ENCODE data around the gene ZNFX1.
A peak's percentile ranks its signal among the peaks of the same experiment; 100 is the strongest.
"Not testable (repeated sequence)": the region's sequence is repeated elsewhere in the genome, so short reads cannot be mapped to it uniquely, and the experiment has no call there.

Gene ZNFX1

GRCh38 chr20:49278036-49278817, at the start of gene ZNFX1:
Gene ZNFX1, minus strand, starts transcription at chr20:49278057. Its CDS starts 2,218 bp downstream, at chr20:49275839.
- FAIRE-seq, result no peak

- no peak for FAIRE-seq
Observed at GRCh38 chr20:49326026-49326425, 48.2 kb upstream of the ZNFX1 start.

- FAIRE-seq, result no peak
Observed at GRCh38 chr20:49324306-49324705, 46.4 kb upstream of the ZNFX1 start.

- peak; percentile 5 for FAIRE-seq
Observed at GRCh38 chr20:49323622-49324238, 45.9 kb upstream of the ZNFX1 start.

GRCh38 chr20:49320460-49320859, 42.6 kb upstream of the ZNFX1 start:
- FAIRE-seq, result no peak

GRCh38 chr20:49319208-49319809, 41.5 kb upstream of the ZNFX1 start:
- FAIRE-seq, result no peak

GRCh38 chr20:49318430-49319207, 40.8 kb upstream of the ZNFX1 start:
- no peak for FAIRE-seq

- no peak for FAIRE-seq
Observed at GRCh38 chr20:49318091-49318429, 40.2 kb upstream of the ZNFX1 start.

- no peak for FAIRE-seq
Observed at GRCh38 chr20:49316704-49317103, 38.8 kb upstream of the ZNFX1 start.

GRCh38 chr20:49315580-49315979, 37.7 kb upstream of the ZNFX1 start:
- FAIRE-seq, result no peak

- not testable (repeated sequence) for FAIRE-seq
Observed at GRCh38 chr20:49314052-49314451, 36.2 kb upstream of the ZNFX1 start.

- FAIRE-seq, result no peak
Observed at GRCh38 chr20:49313283-49313682, 35.4 kb upstream of the ZNFX1 start.

- FAIRE-seq, result no peak
Observed at GRCh38 chr20:49312661-49313060, 34.8 kb upstream of the ZNFX1 start.

- FAIRE-seq, result no peak
Observed at GRCh38 chr20:49310705-49311104, 32.8 kb upstream of the ZNFX1 start.

GRCh38 chr20:49308875-49309274, 31.0 kb upstream of the ZNFX1 start:
- FAIRE-seq, result no peak

GRCh38 chr20:49306903-49307620, 29.2 kb upstream of the ZNFX1 start:
- no peak for FAIRE-seq

GRCh38 chr20:49303065-49303552, 25.3 kb upstream of the ZNFX1 start:
- no peak for FAIRE-seq

GRCh38 chr20:49297605-49298530, 20.0 kb upstream of the ZNFX1 start:
- FAIRE-seq, result no peak

GRCh38 chr20:49294002-49294654, 16.3 kb upstream of the ZNFX1 start:
- FAIRE-seq, result not testable (repeated sequence)

GRCh38 chr20:49293122-49293521, 15.3 kb upstream of the ZNFX1 start:
- no peak for FAIRE-seq

GRCh38 chr20:49292010-49292409, 14.2 kb upstream of the ZNFX1 start:
- FAIRE-seq, result no peak

Measured in islet of Langerhans (tissue), 1 donor.